PC-3 (cell line): Measurements from ENCODE around the gene SLC26A11.

Source experiments
- EZH2 ChIP-seq: fragments of 300-600 bp; sonication (generic); IDR thresholded peaks from one replicate; pipeline ENCODE4 v1.6.1; 2017; ENCODE audit warnings: antibody characterized with exemption, mild to moderate bottlenecking, low read length; ENCODE audit not compliant: unreplicated experiment
- TF ChIP-seq, protein P1 (sequence below): fragments of 300-600 bp; sonication (generic); conservative IDR thresholded peaks from 2 replicates; pipeline ENCODE4 v1.5.1; 2017; ENCODE audit warnings: antibody characterized with exemption, low read depth, mild to moderate bottlenecking, low read length

DNA sequence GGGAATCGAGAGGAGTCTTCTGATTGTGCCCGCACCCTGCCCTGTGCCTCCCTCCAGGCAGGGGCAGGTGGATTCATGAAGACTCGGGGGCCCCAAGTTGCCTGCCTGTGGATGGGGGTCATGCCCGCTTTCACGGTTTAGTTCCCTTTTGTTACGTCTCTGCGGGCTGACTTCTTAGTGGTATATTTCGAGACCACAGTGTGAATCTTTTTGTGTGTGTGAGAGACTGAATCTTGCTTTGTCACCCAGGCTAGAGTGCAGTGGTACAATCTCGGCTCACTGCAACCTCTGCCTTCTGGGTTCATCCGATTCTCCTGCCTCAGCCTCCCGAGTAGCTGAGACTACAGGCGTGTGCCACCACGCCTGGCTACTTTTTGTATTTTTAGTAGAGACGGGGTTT, 22.3 kb downstream of the SLC26A11 start:
- TF ChIP-seq, protein P1, sequence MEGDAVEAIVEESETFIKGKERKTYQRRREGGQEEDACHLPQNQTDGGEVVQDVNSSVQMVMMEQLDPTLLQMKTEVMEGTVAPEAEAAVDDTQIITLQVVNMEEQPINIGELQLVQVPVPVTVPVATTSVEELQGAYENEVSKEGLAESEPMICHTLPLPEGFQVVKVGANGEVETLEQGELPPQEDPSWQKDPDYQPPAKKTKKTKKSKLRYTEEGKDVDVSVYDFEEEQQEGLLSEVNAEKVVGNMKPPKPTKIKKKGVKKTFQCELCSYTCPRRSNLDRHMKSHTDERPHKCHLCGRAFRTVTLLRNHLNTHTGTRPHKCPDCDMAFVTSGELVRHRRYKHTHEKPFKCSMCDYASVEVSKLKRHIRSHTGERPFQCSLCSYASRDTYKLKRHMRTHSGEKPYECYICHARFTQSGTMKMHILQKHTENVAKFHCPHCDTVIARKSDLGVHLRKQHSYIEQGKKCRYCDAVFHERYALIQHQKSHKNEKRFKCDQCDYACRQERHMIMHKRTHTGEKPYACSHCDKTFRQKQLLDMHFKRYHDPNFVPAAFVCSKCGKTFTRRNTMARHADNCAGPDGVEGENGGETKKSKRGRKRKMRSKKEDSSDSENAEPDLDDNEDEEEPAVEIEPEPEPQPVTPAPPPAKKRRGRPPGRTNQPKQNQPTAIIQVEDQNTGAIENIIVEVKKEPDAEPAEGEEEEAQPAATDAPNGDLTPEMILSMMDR: no peak
- TF ChIP-seq EZH2: no peak
